ENCODE results near the gene CEP76. TPM values are rescaled to one million over a fixed set of nuclear protein-coding genes. Genes with fewer than 3 reads are reported as not detected.

The CEP76 gene
- polyA plus RNA-seq, 1 donor from 2014 or later: 21.4 TPM

GRCh38 chr18:12745095-12745795 lies 42.7 kb upstream of the CEP76 start:
- Histone ChIP-seq H4K20me1 (ENCODE audit: insufficient read depth) (no peaks in the 10 kb centered on the region), H3K27ac (ENCODE audit: low read length) (no peak overlapping the region), H3K36me3 (ENCODE audit: insufficient read depth, low read length) (no peaks in the 10 kb centered on the region), H3K27me3 (ENCODE audit: insufficient read depth, low read depth, low read length) (no peaks in the 10 kb centered on the region), H3K9me3 (ENCODE audit: low read length) (no peaks in the 10 kb centered on the region), H2AFZ (ENCODE audit: low read depth, low read length) (no peak overlapping the region), H3K4me2 (ENCODE audit: low read length) (no peak overlapping the region), H3K9me2 (ENCODE audit: insufficient read depth, low read length) (no peaks in the 10 kb centered on the region), H3K4me3 (ENCODE audit: low read length) (no peak overlapping the region), H3K79me2 (replicated peaks; ENCODE audit: insufficient read depth, low read length) (no peaks in the 10 kb centered on the region), H3F3A (ENCODE audit: insufficient read depth, low read length, poor library complexity, severe bottlenecking) (no peaks in the 10 kb centered on the region), H3K9ac (ENCODE audit: low read length) (no peak overlapping the region)
- TF ChIP-seq REST (IDR thresholded peaks at IDR 0.05; ENCODE audit: borderline replicate concordance) (no peak), EP300 (conservative IDR thresholded peaks at IDR 0.05; ENCODE audit: poor library complexity, severe bottlenecking) (no peak), TAF1 (IDR thresholded peaks at IDR 0.05; ENCODE audit: low read depth) (no peak), RAD21 (conservative IDR thresholded peaks at IDR 0.05) (no peak), CTCF (IDR thresholded peaks at IDR 0.05; ENCODE audit: poor library complexity, severe bottlenecking) (no peak), SMC3 (conservative IDR thresholded peaks at IDR 0.05; ENCODE audit: poor library complexity) (no peak), MXI1 (conservative IDR thresholded peaks at IDR 0.05; ENCODE audit: poor library complexity, severe bottlenecking) (no peak), EZH2 (IDR thresholded peaks at IDR 0.05; ENCODE audit: borderline replicate concordance, insufficient read depth, low read length, poor library complexity, severe bottlenecking) (no peak), POLR2AphosphoS5 (IDR thresholded peaks at IDR 0.05) (no peak)

GRCh38 chr18:12744103-12744502 lies 41.6 kb upstream of the CEP76 start:
- no peak overlapping the region for H3K4me3 ChIP-seq (ENCODE audit: low read length)
- H3K9ac ChIP-seq (ENCODE audit: low read length): no peak overlapping the region
- no peaks in the 10 kb centered on the region for H3F3A ChIP-seq (ENCODE audit: insufficient read depth, low read length, poor library complexity, severe bottlenecking)
- no peaks in the 10 kb centered on the region for H4K20me1 ChIP-seq (ENCODE audit: insufficient read depth)
- H3K36me3 ChIP-seq (ENCODE audit: insufficient read depth, low read length): no peaks in the 10 kb centered on the region
- no peaks in the 10 kb centered on the region for H3K9me3 ChIP-seq (ENCODE audit: low read length)
- peak; percentile 58 for TF ChIP-seq SMC3 (conservative IDR thresholded peaks at IDR 0.05; ENCODE audit: poor library complexity)
- TF ChIP-seq POLR2AphosphoS5 (IDR thresholded peaks at IDR 0.05): no peak
- TF ChIP-seq TAF1 (IDR thresholded peaks at IDR 0.05; ENCODE audit: low read depth): no peak
- peak; percentile 52 for TF ChIP-seq CTCF (IDR thresholded peaks at IDR 0.05; ENCODE audit: poor library complexity, severe bottlenecking)
- TF ChIP-seq REST (IDR thresholded peaks at IDR 0.05; ENCODE audit: borderline replicate concordance): no peak
- TF ChIP-seq EP300 (conservative IDR thresholded peaks at IDR 0.05; ENCODE audit: poor library complexity, severe bottlenecking): no peak
- peak; percentile 57 for TF ChIP-seq RAD21 (conservative IDR thresholded peaks at IDR 0.05)
- TF ChIP-seq MXI1 (conservative IDR thresholded peaks at IDR 0.05; ENCODE audit: poor library complexity, severe bottlenecking): no peak
- no peak for TF ChIP-seq EZH2 (IDR thresholded peaks at IDR 0.05; ENCODE audit: borderline replicate concordance, insufficient read depth, low read length, poor library complexity, severe bottlenecking)
- H2AFZ ChIP-seq (ENCODE audit: low read depth, low read length): no peak overlapping the region
- H3K9me2 ChIP-seq (ENCODE audit: insufficient read depth, low read length): no peaks in the 10 kb centered on the region
- no peaks in the 10 kb centered on the region for H3K27me3 ChIP-seq (ENCODE audit: insufficient read depth, low read depth, low read length)
- no peak overlapping the region for H3K27ac ChIP-seq (ENCODE audit: low read length)
- H3K4me2 ChIP-seq (ENCODE audit: low read length): no peak overlapping the region
- no peaks in the 10 kb centered on the region for H3K79me2 ChIP-seq (replicated peaks; ENCODE audit: insufficient read depth, low read length)

All from neural cell (in vitro differentiated cells).